HEK293 (cell line): Measurements from ENCODE around the gene COL3A1.

Experiments used
- CTCF ChIA-PET: fragments of 350-600 bp; formaldehyde crosslinking; extraction: SDS; loops from one replicate; lab custom pipeline; 2021; ENCODE audit warnings: antibody characterized with exemption; lab: Yijun Ruan, JAX
- POLR2A ChIA-PET: fragments of 300-600 bp; formaldehyde crosslinking; extraction: SDS; loops from one replicate; lab custom pipeline; 2020; ENCODE audit warnings: antibody characterized with exemption, inconsistent platforms; lab: Yijun Ruan, JAX
- H3K27ac ChIP-seq: fragments of 200-500 bp; sonication (Bioruptor generic); 2 replicates; pipeline ENCODE4 v1.5.1; 2014; ENCODE audit warnings: low read depth, low read length, control low read depth, inconsistent platforms; ENCODE audit errors: extremely low read depth
- H3K36me3 ChIP-seq, 2 experiments: fragments of 200-500 bp in 1 of 2; sonication (Bioruptor generic) in 1 of 2; 1 replicate in 1 of 2; 2 replicates in 1 of 2; pipeline ENCODE4 v1.5.1; 2014 to 2017; ENCODE audit warnings: inconsistent platforms in 2 of 2, low read length in 2 of 2; ENCODE audit not compliant: control insufficient read depth in 2 of 2, insufficient read depth in 1 of 2
- H3K4me1 ChIP-seq: fragments of 200-500 bp; sonication (Bioruptor generic); 2 replicates; pipeline ENCODE4 v1.5.1; 2014; ENCODE audit warnings: mild to moderate bottlenecking, low read length, inconsistent platforms; ENCODE audit not compliant: control insufficient read depth, insufficient read depth
- H3K4me3 ChIP-seq: 2 replicates; pipeline ENCODE4 v1.5.1; 2011; ENCODE audit warnings: low read depth, mild to moderate bottlenecking, control low read depth, low read length, moderate library complexity
- H3K9me3 ChIP-seq: fragments of 200-500 bp; sonication (Bioruptor generic); 2 replicates; pipeline ENCODE4 v1.5.1; 2014; ENCODE audit warnings: low read depth, low read length, inconsistent platforms; ENCODE audit not compliant: control insufficient read depth, insufficient read depth
- GFI1B ChIP-seq: fragments of 450-650 bp; formaldehyde crosslinking; IDR thresholded peaks from 2 replicates; pipeline ENCODE4 v1.5.1; 2016; ENCODE audit warnings: missing biosample characterization, missing genetic modification characterization
- GLI2 ChIP-seq: fragments of 450-650 bp; formaldehyde crosslinking; IDR thresholded peaks from 2 replicates; pipeline ENCODE4; 2017; ENCODE audit warnings: missing biosample characterization, missing genetic modification characterization, low read depth, borderline replicate concordance
- GLI4 ChIP-seq: fragments of 450-650 bp; formaldehyde crosslinking; IDR thresholded peaks from 2 replicates; pipeline ENCODE4 v1.5.1; 2016; ENCODE audit warnings: missing biosample characterization, missing genetic modification characterization
- HIC1 ChIP-seq: fragments of 450-650 bp; formaldehyde crosslinking; IDR thresholded peaks from 2 replicates; pipeline ENCODE4 v1.5.1; 2016; ENCODE audit warnings: missing biosample characterization, missing genetic modification characterization
- KLF7 ChIP-seq: fragments of 450-650 bp; formaldehyde crosslinking; IDR thresholded peaks from 2 replicates; pipeline ENCODE4 v1.5.1; 2016; ENCODE audit warnings: missing biosample characterization, missing genetic modification characterization, borderline replicate concordance
- OSR2 ChIP-seq: fragments of 450-650 bp; formaldehyde crosslinking; IDR thresholded peaks from 2 replicates; pipeline ENCODE4 v1.5.1; 2016; ENCODE audit warnings: missing biosample characterization, missing genetic modification characterization
- SP7 ChIP-seq: fragments of 450-650 bp; formaldehyde crosslinking; IDR thresholded peaks from 2 replicates; pipeline ENCODE4 v1.5.1; 2016; ENCODE audit warnings: missing biosample characterization, missing genetic modification characterization
- TCF7L2 ChIP-seq: IDR thresholded peaks from 2 replicates; pipeline ENCODE4 v1.6.1; 2011; ENCODE audit warnings: low read depth, mild to moderate bottlenecking, inconsistent platforms, low read length, moderate library complexity, borderline replicate concordance
- ZBTB48 ChIP-seq: fragments of 450-650 bp; formaldehyde crosslinking; IDR thresholded peaks from 2 replicates; pipeline ENCODE4 v1.5.1; 2016; ENCODE audit warnings: missing biosample characterization, missing genetic modification characterization
- ZEB2 ChIP-seq: fragments of 450-650 bp; formaldehyde crosslinking; IDR thresholded peaks from 2 replicates; pipeline ENCODE4 v1.5.1; 2016; ENCODE audit warnings: missing biosample characterization, missing genetic modification characterization
- ZFP3 ChIP-seq: fragments of 450-650 bp; formaldehyde crosslinking; IDR thresholded peaks from 2 replicates; pipeline ENCODE4 v1.5.1; 2016; ENCODE audit warnings: low read depth, missing biosample characterization, missing genetic modification characterization
- ZFP41 ChIP-seq: fragments of 450-650 bp; formaldehyde crosslinking; IDR thresholded peaks from 2 replicates; pipeline ENCODE4 v1.5.1; 2016; ENCODE audit warnings: missing biosample characterization, missing genetic modification characterization, borderline replicate concordance
- ZFP69B ChIP-seq: fragments of 450-650 bp; formaldehyde crosslinking; IDR thresholded peaks from 2 replicates; pipeline ENCODE4 v1.5.1; 2016; ENCODE audit warnings: missing biosample characterization, missing genetic modification characterization
- ZNF114 ChIP-seq: fragments of 450-650 bp; formaldehyde crosslinking; IDR thresholded peaks from 2 replicates; pipeline ENCODE4 v1.5.0; 2017; ENCODE audit warnings: missing biosample characterization, missing genetic modification characterization
- ZNF133 ChIP-seq: fragments of 450-650 bp; formaldehyde crosslinking; IDR thresholded peaks from 2 replicates; pipeline ENCODE4 v1.5.1; 2016; ENCODE audit warnings: missing biosample characterization, missing genetic modification characterization
- ZNF174 ChIP-seq: fragments of 450-650 bp; formaldehyde crosslinking; IDR thresholded peaks from 2 replicates; pipeline ENCODE4 v1.5.0; 2017; ENCODE audit warnings: missing biosample characterization, mild to moderate bottlenecking, missing genetic modification characterization
- ZNF211 ChIP-seq: fragments of 450-650 bp; formaldehyde crosslinking; IDR thresholded peaks from 2 replicates; pipeline ENCODE4 v1.5.1; 2016; ENCODE audit warnings: low read depth, missing biosample characterization, missing genetic modification characterization
- ZNF48 ChIP-seq: fragments of 450-650 bp; formaldehyde crosslinking; IDR thresholded peaks from 2 replicates; pipeline ENCODE4 v1.5.1; 2016; ENCODE audit warnings: missing biosample characterization, missing genetic modification characterization
- ZNF488 ChIP-seq: fragments of 450-650 bp; formaldehyde crosslinking; IDR thresholded peaks from 2 replicates; pipeline ENCODE4 v1.5.1; 2016; ENCODE audit warnings: missing biosample characterization, missing genetic modification characterization
- ZNF513 ChIP-seq: fragments of 450-650 bp; IDR thresholded peaks from 2 replicates; pipeline ENCODE4 v1.5.1; 2018; ENCODE audit warnings: missing biosample characterization, missing genetic modification characterization
- ZNF521 ChIP-seq: fragments of 450-650 bp; formaldehyde crosslinking; IDR thresholded peaks from 2 replicates; pipeline ENCODE4 v1.5.1; 2017; ENCODE audit warnings: missing biosample characterization, mild to moderate bottlenecking, missing genetic modification characterization
- ZNF548 ChIP-seq: fragments of 450-650 bp; formaldehyde crosslinking; IDR thresholded peaks from 2 replicates; pipeline ENCODE4 v1.5.1; 2016; ENCODE audit warnings: missing biosample characterization, missing genetic modification characterization
- ZNF596 ChIP-seq: fragments of 450-650 bp; IDR thresholded peaks from 2 replicates; pipeline ENCODE4 v1.5.0; 2018; ENCODE audit warnings: missing biosample characterization, mild to moderate bottlenecking, missing genetic modification characterization, moderate library complexity
- ZSCAN5A ChIP-seq: fragments of 450-650 bp; formaldehyde crosslinking; IDR thresholded peaks from 2 replicates; pipeline ENCODE4 v1.5.1; 2016; ENCODE audit warnings: missing biosample characterization, missing genetic modification characterization

COL3A1 gene

GRCh38 chr2:188971432-188971861 is 2.7 kb upstream of the COL3A1 start (continued):
- TF ChIP-seq TCF7L2: no peak
- TF ChIP-seq ZNF114 (tag by site-specific recombination): no peak
- no peak for TF ChIP-seq OSR2 (tag by site-specific recombination)
- no peak for TF ChIP-seq ZNF488
- TF ChIP-seq ZNF133 (tag by site-specific recombination): no peak
- no peak for TF ChIP-seq ZFP3 (tag by site-specific recombination)
- no peak for TF ChIP-seq KLF7 (tag by site-specific recombination)

- Histone ChIP-seq H3K27ac (no peak overlapping the region), H3K4me1 (peaks cover 3% of the 10 kb centered on the region), H3K9me3 (no peaks in the 10 kb centered on the region), H3K36me3 (no peaks in the 10 kb centered on the region), H3K4me3 (no peak overlapping the region)
- TF ChIP-seq ZEB2 (no peak), ZFP3 (tag by site-specific recombination) (no peak), ZBTB48 (tag by site-specific recombination) (no peak), ZNF48 (tag by site-specific recombination) (no peak), ZNF513 (tag by site-specific recombination) (no peak), ZSCAN5A (tag by site-specific recombination) (no peak), GLI4 (tag by site-specific recombination) (no peak), GLI2 (tag by site-specific recombination) (no peak), ZNF521 (tag by site-specific recombination) (no peak), ZNF596 (no peak), HIC1 (no peak), ZNF548 (no peak), ZFP69B (tag by site-specific recombination) (no peak), ZNF174 (tag by site-specific recombination) (no peak), ZFP41 (tag by site-specific recombination) (no peak), GFI1B (tag by site-specific recombination) (no peak), SP7 (no peak), ZNF211 (tag by site-specific recombination) (no peak)
- POLR2A ChIA-PET: no interaction called here
- CTCF ChIA-PET: interaction anchor here (0.6 kb wide), 1 partner anchor 204 kb away, joined by 3 read pairs; no protein-coding TSS in a partner anchor
These were observed 532 bp upstream of the COL3A1 start for GRCh38 chr2:188973641-188974040.
